ENCODE data around the gene ELFN2.
A peak's percentile ranks its signal among the peaks of the same experiment; 100 is the strongest.

The ELFN2 gene

GRCh38 chr22:37445501-37445900 is 18.2 kb upstream of the ELFN2 start:
- TF ChIP-seq CREB1 (IDR thresholded peaks at IDR 0.05; ENCODE audit: low read depth) = no peak
- TF ChIP-seq EGR1 (IDR thresholded peaks at IDR 0.05) = no peak
- no peak for TF ChIP-seq EP300 (IDR thresholded peaks at IDR 0.05; ENCODE audit: borderline replicate concordance)
- TF ChIP-seq FOXM1 (IDR thresholded peaks at IDR 0.05; ENCODE audit: borderline replicate concordance, low read depth) = no peak
- TF ChIP-seq TCF12 (IDR thresholded peaks at IDR 0.05; ENCODE audit: low read depth) = no peak

- no peak for TF ChIP-seq CREB1 (IDR thresholded peaks at IDR 0.05; ENCODE audit: low read depth)
- TF ChIP-seq MAX (IDR thresholded peaks at IDR 0.05) = no peak
- TF ChIP-seq REST (IDR thresholded peaks at IDR 0.05; ENCODE audit: low read depth) = no peak
- TF ChIP-seq TEAD4 (IDR thresholded peaks at IDR 0.05) = no peak
- no peak for TF ChIP-seq YY1 (IDR thresholded peaks at IDR 0.05; ENCODE audit: low read depth)
- TF ChIP-seq TAF1 (IDR thresholded peaks at IDR 0.05; ENCODE audit: low read depth) = no peak
- TF ChIP-seq NFIC (IDR thresholded peaks at IDR 0.05) = no peak
- TF ChIP-seq EGR1 (IDR thresholded peaks at IDR 0.05) = no peak
These were observed 16.7 kb upstream of the ELFN2 start for GRCh38 chr22:37443977-37444376.

- TF ChIP-seq RAD21 (IDR thresholded peaks at IDR 0.05; ENCODE audit: low read depth) (no peak), TCF12 (IDR thresholded peaks at IDR 0.05; ENCODE audit: low read depth) (no peak), YY1 (IDR thresholded peaks at IDR 0.05; ENCODE audit: low read depth) (no peak), NFIC (IDR thresholded peaks at IDR 0.05) (no peak), REST (IDR thresholded peaks at IDR 0.05; ENCODE audit: low read depth) (no peak), CEBPB (IDR thresholded peaks at IDR 0.05) (no peak), TEAD4 (IDR thresholded peaks at IDR 0.05) (no peak), CREB1 (IDR thresholded peaks at IDR 0.05; ENCODE audit: low read depth) (no peak), MAX (IDR thresholded peaks at IDR 0.05) (no peak), TAF1 (IDR thresholded peaks at IDR 0.05; ENCODE audit: low read depth) (no peak), USF1 (IDR thresholded peaks at IDR 0.05) (no peak), EGR1 (IDR thresholded peaks at IDR 0.05) (no peak), EP300 (IDR thresholded peaks at IDR 0.05; ENCODE audit: borderline replicate concordance) (no peak)
These were observed 15.8 kb upstream of the ELFN2 start for GRCh38 chr22:37443086-37443485.

- peak; percentile 98 for TF ChIP-seq USF1 (IDR thresholded peaks at IDR 0.05)
- no peak for TF ChIP-seq EP300 (IDR thresholded peaks at IDR 0.05; ENCODE audit: borderline replicate concordance)
- TF ChIP-seq YY1 (IDR thresholded peaks at IDR 0.05; ENCODE audit: low read depth) = peak; percentile 86
- TF ChIP-seq TEAD4 (IDR thresholded peaks at IDR 0.05) = no peak
- peak; percentile 99 for TF ChIP-seq CEBPB (IDR thresholded peaks at IDR 0.05)
- no peak for TF ChIP-seq NFIC (IDR thresholded peaks at IDR 0.05)
These were observed 15.3 kb upstream of the ELFN2 start for GRCh38 chr22:37442537-37442936.

GRCh38 chr22:37442135-37442534 is 14.9 kb upstream of the ELFN2 start:
- TF ChIP-seq RAD21 (IDR thresholded peaks at IDR 0.05; ENCODE audit: low read depth) = no peak
- no peak for TF ChIP-seq CEBPB (IDR thresholded peaks at IDR 0.05)
- no peak for TF ChIP-seq EP300 (IDR thresholded peaks at IDR 0.05; ENCODE audit: borderline replicate concordance)
- no peak for TF ChIP-seq NFIC (IDR thresholded peaks at IDR 0.05)
- TF ChIP-seq TEAD4 (IDR thresholded peaks at IDR 0.05) = no peak
- no peak for TF ChIP-seq FOXM1 (IDR thresholded peaks at IDR 0.05; ENCODE audit: borderline replicate concordance, low read depth)
- no peak for TF ChIP-seq REST (IDR thresholded peaks at IDR 0.05; ENCODE audit: low read depth)
- TF ChIP-seq ZBTB7A (IDR thresholded peaks at IDR 0.05; ENCODE audit: low read depth) = no peak
- TF ChIP-seq USF1 (IDR thresholded peaks at IDR 0.05) = no peak

Data from Ishikawa (cell line).